UCSD-AML1 (cell line): ENCODE data around the gene SLC39A2.
"Not testable (repeated sequence)": the region's sequence is repeated elsewhere in the genome, so short reads cannot be mapped to it uniquely, and the experiment has no call there.

ENCODE experiments used
- DNase-seq: peaks from one replicate; lab custom pipeline; 2025; ENCODE audit not compliant: unreplicated experiment; lab: John Stamatoyannopoulos, UW

The SLC39A2 gene, protein sequence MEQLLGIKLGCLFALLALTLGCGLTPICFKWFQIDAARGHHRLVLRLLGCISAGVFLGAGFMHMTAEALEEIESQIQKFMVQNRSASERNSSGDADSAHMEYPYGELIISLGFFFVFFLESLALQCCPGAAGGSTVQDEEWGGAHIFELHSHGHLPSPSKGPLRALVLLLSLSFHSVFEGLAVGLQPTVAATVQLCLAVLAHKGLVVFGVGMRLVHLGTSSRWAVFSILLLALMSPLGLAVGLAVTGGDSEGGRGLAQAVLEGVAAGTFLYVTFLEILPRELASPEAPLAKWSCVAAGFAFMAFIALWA

DNA sequence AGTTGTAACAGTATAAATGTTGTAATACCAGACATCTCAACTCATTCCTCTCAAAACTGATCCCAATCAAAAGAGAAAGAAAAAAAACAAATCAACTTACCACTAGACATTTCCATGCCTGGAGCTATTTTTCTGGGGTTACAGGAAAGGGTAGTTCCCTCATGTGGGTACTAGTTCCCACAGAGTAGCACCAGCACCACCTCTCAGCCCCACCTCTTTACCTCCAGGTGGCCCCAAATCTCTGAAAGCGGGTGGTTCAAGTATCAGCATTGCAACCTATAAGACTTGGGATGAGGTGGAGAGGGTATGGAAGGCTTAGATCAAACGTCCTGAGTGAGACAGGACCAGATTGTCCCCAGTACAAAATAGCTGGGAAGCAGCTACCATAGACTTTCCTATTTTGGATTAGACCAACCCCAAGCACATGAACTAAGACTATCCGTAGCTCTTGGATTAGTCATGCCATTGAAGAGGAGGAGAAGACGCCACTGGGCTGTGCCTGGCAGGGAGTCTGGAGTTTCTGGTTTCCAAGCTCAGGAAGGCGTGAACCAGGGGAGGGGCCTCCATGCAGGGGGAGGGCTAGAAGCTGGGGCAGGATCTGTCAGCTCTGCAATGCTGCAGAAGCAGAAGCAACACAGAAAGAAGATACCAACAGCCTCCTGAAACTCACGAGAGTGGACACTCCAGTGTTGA, at the start of gene SLC39A2:
Gene SLC39A2, plus strand, starts transcription at position 620 of the 693 bp plus-strand sequence. CDS start 154 bp downstream, outside the sequence.
- DNase-seq: no peak

DNA sequence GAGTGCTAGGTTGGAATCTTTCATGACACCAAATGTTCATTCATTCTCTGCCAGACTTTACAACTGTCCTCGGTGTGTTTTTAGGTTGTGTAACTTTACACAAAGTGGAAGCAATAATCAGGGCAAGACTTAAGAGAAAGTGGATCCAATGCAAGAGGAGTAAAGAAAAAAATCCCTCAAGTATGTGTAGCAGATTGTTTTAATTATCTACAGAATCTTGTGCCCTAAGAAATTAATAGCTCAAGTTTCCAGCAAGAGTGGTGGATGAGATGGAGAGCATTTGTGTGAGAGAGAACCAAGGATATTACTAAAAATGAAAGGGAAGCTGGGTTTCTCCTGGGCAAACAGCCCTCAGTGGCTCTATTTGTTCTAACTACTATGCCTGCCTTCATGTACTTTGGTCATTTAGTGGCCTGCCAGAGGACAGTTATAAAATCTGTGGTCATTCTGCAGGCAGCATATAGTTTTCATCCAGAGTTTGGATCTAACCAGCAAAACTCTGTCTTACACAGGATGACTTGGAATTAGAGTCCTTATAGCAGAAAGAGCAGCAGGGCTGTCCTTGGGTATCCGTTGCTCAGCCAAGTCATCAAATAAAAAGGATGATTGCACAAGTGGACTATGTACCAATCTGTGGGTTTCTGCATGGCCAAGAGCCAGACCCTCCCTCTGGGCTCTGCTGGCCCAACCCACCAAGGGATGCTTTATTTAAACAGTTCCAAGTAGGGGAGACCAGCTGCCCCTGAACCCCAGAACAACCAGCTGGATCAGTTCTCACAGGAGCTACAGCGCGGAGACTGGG, 44.2 kb upstream of the SLC39A2 start, which contains the start of gene RNASE2:
Gene RNASE2, plus strand, starts transcription at position 752 of the 802 bp plus-strand sequence. CDS start 285 bp downstream, outside the sequence.
- DNase-seq: not testable (repeated sequence)

DNA sequence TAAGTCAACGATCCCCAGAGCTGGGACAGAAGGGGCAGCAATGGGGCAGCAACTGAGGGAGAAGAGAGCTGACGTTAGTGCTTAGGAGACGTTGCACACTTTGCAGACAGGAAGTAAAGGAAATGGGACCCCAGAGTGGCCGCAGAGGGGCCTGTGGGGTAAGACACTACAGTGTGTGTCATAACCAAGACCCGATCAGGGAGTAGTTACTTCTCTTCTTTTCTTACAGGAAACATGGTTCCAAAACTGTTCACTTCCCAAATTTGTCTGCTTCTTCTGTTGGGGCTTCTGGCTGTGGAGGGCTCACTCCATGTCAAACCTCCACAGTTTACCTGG, 43.6 kb upstream of the SLC39A2 start:
- DNase-seq: peak; percentile 17

DNA sequence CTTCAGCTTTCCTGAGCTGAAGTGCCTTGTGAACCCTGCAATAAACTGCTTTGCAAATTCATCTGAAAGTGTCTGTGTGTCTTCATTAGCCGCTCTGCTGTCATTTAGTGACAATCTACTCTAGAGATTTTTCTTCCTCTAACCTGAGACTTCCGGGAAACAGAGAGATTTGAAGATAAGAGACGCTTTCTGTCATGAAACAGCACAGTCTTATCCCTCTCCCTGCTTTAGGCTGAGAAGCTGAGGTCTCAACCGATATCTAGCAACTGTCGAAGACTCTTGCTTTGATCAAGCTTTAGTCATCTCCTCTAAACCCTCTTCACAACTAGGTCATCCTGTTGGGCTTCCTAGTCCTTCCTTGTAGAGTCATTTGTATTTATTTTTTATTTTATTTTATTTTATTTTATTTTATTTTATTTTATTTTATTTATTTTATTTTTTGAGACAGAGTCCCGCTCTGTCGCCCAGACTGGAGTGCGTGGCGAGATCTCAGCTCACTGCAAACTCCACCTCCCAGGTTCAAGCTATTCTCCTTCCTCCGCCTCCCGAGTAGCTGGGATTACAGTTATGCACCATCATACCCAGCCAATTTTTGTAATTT, 42.6 kb upstream of the SLC39A2 start:
- DNase-seq: no peak

DNA sequence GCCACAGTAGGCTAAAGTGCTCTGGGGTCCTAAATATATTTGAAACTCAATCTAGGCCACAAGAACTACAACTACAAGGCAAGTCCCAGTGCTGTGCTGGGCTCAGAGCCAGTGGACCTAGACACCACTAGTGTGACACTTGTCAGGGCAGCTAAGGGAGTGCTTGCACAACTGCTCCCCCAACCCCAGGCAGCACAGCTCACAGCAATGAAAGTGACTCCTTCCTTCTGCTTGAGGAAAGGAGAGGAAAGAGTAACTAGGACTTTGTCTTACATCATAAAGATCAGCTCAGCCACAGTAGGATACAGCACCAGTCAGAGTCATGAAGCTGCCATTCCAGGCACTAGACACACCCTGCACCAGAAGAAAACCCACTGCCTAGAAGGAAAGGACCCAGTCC, 40.1 kb upstream of the SLC39A2 start:
- not testable (repeated sequence) for DNase-seq

DNA sequence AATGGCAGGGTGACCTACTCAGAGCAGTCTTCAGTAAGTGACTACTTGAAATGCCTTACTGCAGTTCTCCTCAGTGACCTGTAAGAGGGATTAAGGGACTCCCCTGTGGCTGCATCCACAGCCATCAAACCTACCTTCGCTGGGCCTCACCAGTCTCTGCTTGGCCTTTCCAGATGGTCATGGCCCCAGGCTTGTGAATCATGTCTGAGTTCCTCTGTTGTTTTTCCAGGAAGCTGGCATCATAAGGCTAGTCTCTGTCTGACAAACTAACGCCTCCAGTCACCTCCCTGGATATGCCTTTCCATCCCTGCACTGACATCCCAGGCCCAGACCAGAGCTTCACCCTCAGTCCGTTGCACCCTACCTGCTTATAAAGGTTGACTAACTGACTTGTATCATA, 29.8 kb upstream of the SLC39A2 start:
- DNase-seq: no peak

DNA sequence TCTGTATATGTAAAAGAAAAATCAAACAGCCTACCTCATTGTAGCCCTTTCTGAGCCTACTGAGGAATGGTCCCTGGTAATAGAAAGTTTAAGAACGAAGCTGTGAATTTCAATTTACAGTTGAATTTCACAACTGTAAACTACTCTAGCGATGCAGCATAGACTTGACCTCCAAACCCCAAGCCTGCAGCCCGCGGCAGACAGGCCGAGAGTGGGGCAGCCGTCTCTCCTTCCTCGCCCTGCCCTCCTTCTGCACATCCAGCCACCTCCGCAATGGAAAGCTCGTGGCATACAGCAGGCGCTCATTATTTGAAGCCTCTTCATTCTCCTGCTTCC, 28.5 kb upstream of the SLC39A2 start:
- DNase-seq: no peak

DNA sequence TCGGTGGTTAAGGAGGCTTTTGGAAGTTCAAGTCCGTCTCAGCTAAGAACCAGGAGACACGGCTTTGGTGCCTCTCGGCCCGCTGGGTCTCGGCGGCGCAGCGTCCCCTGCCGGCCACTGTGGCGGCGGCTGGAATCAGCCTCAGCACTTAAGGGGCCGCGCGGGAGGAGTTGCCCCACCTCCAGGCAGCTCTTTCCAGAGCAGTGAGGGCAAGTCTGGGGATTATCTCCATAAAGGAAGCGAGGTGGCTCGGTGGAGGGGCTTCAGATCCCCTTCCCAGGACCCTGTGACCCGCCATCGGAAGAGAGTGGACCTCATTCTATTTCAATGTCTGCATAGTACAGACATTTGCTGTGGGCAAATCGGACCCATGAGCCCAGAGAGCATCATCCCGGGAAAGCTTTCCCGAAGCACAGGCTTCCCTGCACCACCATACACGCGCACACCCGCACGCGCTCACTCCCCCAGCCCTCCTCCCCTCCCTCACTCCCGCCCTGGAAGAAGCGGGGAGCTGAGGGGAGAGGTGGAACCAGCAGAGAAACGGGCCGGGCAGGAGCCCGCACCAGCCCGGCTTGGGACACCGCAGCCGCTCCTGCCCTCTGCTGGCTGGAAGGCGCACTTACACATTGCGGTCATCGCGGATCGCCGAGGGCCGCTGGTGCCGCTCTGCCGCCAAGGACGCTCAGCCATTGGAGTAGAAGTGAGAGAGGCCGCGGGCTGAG, 27.9 kb upstream of the SLC39A2 start:
- peak; percentile 83 for DNase-seq

DNA sequence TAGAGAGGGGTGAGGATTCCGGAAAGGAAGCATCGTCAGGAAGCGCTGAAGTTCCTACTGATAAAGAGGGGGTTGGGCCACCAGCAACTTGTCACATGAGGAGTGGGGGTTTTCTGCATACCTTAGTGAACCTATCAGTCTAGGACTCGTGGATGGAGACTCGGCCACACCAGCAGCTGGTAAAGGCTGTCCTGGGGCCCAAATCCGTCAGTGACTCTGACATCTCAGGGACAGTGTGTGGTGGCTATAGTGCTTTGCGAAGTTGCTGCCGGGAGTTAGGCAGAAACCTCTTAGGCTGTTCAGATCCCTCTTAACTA, 27.4 kb upstream of the SLC39A2 start:
- no peak for DNase-seq

DNA sequence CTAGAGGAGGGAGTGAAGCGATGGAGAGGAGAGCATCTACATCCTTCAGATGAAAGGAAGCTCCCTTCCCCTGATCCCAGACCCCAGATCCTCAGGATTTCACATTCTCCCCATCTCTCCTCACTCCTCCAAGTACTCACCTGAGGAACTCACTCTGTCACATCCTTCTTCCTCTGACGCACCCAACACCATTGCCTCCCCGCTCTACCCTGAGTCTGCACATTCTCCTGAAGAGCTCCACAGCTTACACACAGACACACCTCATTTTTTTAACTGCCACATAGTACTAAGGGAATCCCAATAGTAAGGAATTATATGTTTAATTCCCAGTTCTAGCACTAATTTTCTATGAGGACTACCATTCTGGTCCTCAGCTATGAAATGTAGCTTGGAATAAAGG, 25.6 kb upstream of the SLC39A2 start:
- DNase-seq: no peak

DNA sequence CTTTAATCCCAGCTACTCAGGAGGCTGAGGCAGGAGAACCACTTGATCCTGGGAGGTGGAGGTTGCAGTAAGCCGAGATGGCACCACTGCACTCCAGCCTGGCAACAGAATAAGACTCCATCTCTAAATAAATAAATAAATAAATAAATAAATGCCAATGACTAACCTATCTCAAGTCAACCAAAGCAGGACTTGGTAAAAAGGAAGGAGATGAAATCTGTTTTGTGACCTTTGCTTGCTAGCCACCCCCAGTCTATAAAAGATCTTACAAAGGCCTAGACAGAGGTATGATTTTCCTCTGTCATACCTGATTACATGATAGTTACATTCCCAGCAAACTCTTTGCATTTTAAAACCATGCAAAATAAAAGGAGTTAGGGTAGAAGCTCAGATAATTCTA, 22.8 kb upstream of the SLC39A2 start:
- DNase-seq: no peak

DNA sequence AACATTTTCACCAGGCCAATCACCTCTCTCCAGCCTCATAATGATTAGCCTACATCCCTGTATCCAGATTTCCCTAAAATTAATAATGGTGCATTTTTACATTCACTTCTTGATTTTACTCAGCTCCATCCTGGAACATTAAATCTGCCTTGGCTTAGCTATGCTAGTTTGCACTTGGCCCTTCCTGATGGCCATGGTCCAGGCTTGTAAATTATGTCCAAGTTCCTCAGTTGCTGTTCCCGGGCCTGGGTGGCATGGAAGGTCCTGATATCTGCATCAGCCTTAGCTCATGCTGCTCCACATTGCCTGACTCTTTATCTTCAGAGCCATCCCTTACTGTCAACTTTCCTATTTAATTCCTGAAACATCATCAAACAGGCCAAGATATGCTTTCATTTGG, 20.4 kb upstream of the SLC39A2 start:
- no peak for DNase-seq

DNA sequence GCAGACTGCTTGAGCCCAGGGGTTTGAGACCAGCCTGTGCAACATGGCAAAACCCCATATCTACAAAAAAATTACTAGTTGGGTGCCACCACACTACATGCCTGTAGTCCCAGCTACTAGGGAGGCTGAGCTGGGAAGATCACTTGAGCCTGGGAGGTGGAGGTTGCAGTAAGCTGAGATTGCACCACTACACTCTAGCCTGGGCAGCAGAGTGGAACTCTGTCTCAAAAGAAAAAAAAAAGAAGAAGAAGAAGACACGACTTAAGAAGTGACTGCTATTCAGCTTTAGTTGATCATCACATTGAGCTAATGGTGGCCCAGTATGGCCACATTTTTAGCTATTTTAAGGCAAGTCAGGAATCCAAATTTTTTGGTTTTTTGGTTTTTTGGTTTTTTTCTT, 18.2 kb upstream of the SLC39A2 start:
- no peak for DNase-seq

DNA sequence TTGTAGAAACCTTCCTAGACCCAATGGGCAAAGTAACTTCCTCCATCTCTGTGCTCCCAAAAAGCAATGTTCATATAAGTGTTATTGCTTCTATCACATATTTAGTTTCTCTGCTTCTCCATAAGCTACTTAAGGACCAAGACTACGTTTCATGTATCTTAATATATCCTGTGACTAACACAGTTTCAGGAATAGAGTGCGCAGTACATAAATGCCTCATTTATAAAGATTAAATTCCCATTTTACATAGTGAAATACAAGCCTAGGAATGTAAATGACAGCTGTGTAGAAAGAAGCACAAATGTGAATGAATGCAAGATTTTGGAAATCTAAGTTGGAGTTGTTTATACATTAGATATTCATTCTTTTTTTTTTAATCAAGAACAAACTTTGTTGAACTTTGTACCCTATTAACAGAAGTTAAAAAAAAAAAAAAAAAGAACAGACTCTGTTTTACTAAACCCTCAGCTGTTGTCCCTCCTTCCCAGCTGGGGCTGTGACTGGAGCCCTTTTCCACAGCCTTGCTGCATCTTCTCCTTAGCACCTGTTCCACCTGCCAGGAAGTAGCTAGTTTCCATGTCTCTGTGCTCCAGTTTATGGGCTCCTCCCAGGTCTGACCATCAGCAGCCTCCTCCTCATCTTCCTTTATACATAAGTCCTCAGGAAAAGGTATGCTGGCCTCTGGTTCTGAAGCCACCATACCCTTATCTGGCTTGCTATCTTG, 16.3 kb upstream of the SLC39A2 start:
- DNase-seq: no peak

DNA sequence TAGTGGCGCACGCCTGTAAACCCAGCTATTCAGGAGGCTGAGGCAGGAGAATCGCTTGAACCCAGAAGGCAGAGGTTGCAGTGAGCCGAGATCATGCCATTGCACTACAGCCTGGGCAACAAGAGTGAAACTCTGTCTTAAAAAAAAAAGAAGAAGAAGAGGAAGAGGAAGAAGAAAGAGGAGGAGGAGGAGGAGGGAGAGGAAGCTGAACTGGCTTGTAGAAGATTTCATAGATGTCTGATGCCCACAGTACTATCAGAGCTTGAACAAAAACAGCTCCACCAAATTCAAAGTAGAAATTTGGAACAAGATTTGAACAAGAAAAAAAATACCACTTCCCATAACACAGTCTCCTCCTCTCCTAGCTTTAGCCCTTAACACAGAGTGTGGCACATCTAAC, 13.4 kb upstream of the SLC39A2 start:
- not testable (repeated sequence) for DNase-seq

DNA sequence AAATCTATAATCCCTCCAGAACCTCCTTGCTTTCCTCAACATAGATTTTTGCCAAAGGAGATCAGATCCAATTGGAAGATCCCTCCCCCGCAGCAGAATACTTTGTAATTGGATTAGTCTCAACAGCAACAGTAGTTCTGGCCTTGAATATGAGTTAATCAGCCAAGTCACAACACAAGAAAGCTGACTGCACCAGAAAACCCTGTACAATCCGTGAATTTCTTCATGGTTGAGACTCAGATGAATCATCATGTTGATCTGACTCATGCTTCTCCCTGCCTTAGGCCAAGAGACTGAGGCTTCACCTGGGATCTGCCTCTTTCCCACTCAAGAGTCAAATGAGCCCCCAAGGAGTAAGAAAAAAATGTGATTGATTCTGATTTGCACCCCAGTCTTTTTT, 12.3 kb upstream of the SLC39A2 start:
- no peak for DNase-seq

DNA sequence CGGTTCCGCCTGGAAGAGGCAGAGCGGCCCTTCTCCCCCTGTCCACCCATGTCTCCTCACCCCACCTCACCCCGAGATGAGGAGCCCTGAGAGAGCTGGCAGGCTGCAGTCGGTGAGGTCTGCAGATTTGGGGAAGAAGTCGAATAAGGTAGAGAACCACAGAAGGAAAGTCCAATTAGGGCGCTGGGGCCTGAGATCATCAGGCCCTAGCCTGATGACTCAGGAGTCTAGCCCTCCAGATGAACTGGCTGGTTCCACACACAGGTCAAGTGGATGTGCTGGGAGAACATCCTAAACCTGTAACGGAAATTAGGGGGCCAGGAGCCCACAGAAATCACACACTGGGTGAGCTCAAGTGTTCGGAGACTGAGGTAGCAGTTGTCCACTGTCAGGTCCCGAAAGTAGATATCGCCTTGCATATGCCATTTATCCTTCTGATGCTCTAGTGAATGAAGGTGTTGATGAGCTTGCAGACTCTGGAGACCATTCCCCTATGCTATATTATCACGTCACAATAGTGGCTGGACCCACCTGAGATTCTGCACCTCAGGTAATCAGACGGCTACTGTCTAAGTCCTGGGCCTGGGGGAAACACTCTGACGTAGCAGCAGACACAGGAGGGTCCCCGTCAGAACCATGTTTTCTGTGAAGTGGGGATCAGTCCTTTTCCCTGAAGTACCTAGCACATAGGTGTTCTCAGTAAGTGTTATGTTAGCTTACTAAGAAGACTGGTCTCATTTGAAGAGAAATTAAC, 10.2 kb upstream of the SLC39A2 start:
- no peak for DNase-seq

DNA sequence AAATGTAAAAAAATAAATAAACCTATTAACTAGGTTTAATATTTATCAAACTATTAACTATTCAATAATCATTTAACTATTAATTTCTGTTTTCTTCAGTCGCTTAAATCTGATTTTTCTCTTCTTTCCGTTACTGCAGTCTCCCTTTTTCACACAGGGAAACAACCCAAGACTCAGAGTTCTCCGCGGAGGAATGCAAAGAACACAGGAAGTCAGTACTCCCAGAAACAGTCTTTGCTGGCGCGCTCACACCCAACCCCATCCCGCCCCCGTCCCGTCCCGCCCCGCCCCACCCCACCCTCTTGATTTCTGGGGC, 9.7 kb upstream of the SLC39A2 start:
- DNase-seq: no peak

DNA sequence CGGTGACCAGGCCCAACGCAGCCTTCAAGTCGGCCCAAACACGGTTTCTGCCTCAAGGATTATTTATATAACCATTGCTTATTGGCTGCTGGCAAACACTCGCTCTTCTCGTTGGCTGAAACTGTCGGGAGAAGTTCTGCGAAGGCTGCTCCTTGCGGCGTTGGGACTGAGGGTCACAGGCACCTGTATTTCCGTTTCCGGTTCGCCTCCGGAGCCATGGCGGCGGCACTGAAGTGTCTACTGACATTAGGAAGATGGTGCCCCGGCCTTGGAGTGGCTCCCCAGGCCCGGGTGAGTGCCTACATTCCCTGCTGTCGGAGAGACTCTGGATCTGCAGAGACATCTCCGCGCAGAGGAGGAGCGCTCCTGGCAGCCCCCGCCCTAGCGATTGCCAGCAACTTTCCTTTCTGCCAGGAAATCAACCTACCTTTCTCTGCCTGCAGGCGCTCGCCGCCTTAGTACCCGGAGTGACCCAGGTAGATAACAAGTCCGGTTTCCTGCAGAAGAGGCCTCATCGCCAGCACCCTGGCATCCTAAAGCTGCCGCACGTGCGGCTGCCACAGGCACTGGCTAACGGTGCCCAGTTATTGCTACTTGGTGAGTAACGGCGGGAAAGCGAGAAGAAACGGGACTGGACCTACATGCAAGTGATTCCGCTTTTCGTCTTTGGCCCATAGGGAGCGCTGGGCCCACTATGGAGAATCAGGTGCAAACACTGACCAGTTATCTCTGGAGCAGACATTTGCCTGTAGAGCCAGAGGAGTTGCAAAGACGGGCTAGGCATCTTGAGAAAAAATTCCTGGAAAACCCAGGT, 9.1 kb upstream of the SLC39A2 start, which contains the start of gene METTL17:
Gene METTL17, plus strand, starts transcription at position 194 of the 814 bp plus-strand sequence. Its CDS starts 23 bp downstream, at position 217.
- DNase-seq: peak; percentile 89
